T-helper 17 cell (primary cell): ENCODE results near the gene MMEL1. TPM values are rescaled to one million over a fixed set of nuclear protein-coding genes. Genes with fewer than 3 reads are reported as not detected.
"Not testable (repeated sequence)": the region's sequence is repeated elsewhere in the genome, so short reads cannot be mapped to it uniquely, and the experiment has no call there.

Source experiments
- ATAC-seq: fragments of 150-1000 bp; cut with Tn5 transposase; 2 replicates; pipeline ENCODE4 v1.10.0; 2021; ENCODE audit warnings: mild to moderate bottlenecking, moderate library complexity
- DNase-seq, 3 donors: peaks; one replicate each; pipeline versions ENCODE4 v3.0.0 to v3.0.0-alpha.2; 2020 to 2021
- H3K9me3 ChIP-seq: one replicate; pipeline ENCODE4 v1.7.0; 2013; ENCODE audit warnings: low read length, mild to moderate bottlenecking; ENCODE audit not compliant: control insufficient read depth, poor library complexity, severe bottlenecking
- H3K27ac Mint-ChIP-seq: one replicate; pipeline ENCODE4 v1.8.0; 2022; ENCODE audit warnings: mild to moderate bottlenecking, moderate library complexity, mixed read lengths
- H3K27me3 Mint-ChIP-seq: one replicate; pipeline ENCODE4 v1.8.0; 2022; ENCODE audit warnings: mixed read lengths
- H3K36me3 Mint-ChIP-seq: one replicate; pipeline ENCODE4 v1.8.0; 2022; ENCODE audit warnings: low read depth, mixed read lengths
- H3K4me1 Mint-ChIP-seq: one replicate; pipeline ENCODE4 v1.8.0; 2022; ENCODE audit warnings: mild to moderate bottlenecking, mixed read lengths
- H3K4me3 Mint-ChIP-seq: one replicate; pipeline ENCODE4 v1.8.0; 2022; ENCODE audit warnings: mild to moderate bottlenecking, moderate library complexity, mixed read lengths
- total RNA-seq, 4 donors: library from RNA in 2 of 4; stranded (reverse) in 2 of 4; gene quantifications; one replicate each; pipeline ENCODE4 v1.2.3 and lab custom pipeline; 2022 to 2026

MMEL1 gene
- total RNA-seq, 2 donors from 2014 or later, result 0.94 to 3.8 TPM

DNA sequence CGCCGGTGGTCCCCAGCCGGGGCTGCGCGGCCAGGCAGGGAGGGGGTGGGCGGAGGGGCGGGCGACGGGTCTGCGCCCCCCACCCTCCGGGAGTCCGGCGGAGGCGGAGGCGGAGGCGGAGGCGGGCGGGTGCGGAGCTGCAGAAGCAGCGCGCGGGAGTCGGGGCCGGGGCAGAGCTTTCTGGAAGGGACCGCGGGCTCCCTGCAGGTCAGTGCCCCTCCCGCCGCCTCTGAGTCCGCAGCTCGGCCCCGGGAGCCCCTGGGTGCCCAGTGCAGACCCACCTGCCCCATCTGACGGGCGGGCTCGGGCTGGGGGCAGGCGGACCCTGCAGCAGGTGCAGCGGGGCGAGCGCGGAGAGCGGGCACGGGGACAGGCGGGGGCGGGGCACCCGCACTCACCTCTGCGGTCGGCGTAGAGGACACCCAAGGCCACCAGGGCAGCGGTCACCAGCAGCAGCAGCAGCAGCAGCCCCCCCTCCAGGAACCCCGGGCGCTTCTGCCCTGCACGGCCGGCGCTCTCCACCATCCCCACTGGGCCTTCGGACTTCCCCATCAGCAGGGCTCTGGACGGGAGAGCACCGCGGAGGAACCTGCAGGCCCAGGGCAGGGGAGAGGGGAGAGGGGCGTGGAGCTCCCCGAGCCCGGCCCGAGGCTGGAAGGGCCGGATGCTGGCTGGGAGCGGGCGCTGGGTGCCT, 3.7 kb downstream of the MMEL1 start:
- Mint-ChIP-seq H3K36me3 (peaks cover 6% of the 10 kb centered on the region), H3K4me3 (peak overlapping the region; percentile 9), H3K27me3 (peaks cover 55% of the 10 kb centered on the region), H3K4me1 (peaks cover 4% of the 10 kb centered on the region), H3K27ac (no peak overlapping the region)
- ATAC-seq (no peak), DNase-seq (peak in 1 of 3 donors; percentile 6)
- no peaks in the 10 kb centered on the region for H3K9me3 ChIP-seq

DNA sequence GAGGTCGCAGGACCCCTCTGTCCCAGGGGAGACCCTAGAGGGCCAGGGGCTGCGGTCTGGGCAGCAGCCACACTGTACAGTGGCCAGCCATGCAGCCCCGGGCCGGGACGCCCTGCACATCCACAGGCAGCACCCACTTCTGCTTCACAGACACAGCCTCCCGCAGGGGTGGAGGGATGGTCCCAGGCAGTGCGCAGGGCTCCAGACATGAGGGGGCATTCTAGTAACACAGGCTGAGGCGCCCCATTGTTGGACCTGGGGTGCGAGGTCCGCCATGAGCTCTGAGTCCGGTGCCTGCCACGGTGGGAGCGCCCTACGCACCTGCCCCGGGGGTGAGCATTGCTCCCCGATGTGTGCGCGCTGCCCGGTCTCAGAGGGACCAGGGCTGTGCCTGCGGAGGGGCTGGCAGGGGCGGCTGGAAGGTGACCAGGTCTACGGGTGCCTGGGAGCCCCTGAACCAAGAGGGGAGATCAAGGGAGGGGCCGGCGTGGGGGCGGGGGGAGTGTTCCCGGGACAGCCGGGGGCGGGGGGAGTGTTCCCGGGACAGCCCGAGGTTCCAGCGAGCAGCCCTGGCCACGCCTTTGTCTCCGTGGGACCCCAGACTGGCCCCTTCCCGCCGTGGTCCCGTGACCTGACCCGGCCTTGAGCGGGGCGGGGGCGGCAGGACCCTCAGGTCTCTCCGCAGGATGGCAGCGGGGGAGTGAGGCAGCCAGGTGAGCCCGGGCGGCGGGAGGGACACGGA, 4.5 kb downstream of the MMEL1 start:
- Mint-ChIP-seq H3K36me3 (peaks cover 6% of the 10 kb centered on the region), H3K4me1 (peaks cover 4% of the 10 kb centered on the region), H3K27ac (no peak overlapping the region), H3K27me3 (peaks cover 55% of the 10 kb centered on the region), H3K4me3 (peak overlapping the region; percentile 47)
- ATAC-seq (peak; percentile 36), DNase-seq (peak in 1 of 3 donors; percentile 8)
- no peaks in the 10 kb centered on the region for H3K9me3 ChIP-seq

- no peaks in the 10 kb centered on the region for H3K9me3 ChIP-seq
- peak in 1 of 3 donors; percentile 6 for DNase-seq
- Mint-ChIP-seq H3K4me1 (peaks cover 2% of the 10 kb centered on the region), H3K27ac (no peak overlapping the region), H3K36me3 (peaks cover 6% of the 10 kb centered on the region), H3K27me3 (peaks cover 55% of the 10 kb centered on the region), H3K4me3 (peak overlapping the region; percentile 47)
- ATAC-seq, result no peak
Measured at GRCh38 chr1:2627746-2628145, 5.1 kb downstream of the MMEL1 start.

DNA sequence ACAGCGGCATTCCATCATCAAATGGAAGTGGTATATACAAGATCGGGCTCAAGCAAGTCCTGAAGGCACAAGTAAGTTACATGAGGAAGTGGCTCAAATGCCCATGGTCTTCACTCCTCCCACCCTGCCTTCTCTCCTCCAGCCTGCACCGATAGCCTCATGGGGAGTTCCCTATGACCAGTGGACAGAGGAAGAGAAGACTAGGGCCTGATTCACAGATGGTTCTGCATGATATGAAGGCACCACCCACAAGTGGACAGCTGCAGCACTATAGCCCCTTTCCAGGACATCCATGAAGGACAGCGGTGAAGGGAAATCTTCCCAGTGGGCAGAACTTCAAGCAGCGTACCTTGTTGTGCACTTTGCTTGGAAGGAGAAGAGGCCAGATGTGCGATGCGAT, 7.1 kb downstream of the MMEL1 start:
- not testable (repeated sequence) for H3K9me3 ChIP-seq, H3K4me1 Mint-ChIP-seq, ATAC-seq, H3K4me3 Mint-ChIP-seq, H3K27ac Mint-ChIP-seq, H3K36me3 Mint-ChIP-seq
- peak in 1 of 3 donors; percentile 0 for DNase-seq
- peaks cover 42% of the 10 kb centered on the region for H3K27me3 Mint-ChIP-seq

DNA sequence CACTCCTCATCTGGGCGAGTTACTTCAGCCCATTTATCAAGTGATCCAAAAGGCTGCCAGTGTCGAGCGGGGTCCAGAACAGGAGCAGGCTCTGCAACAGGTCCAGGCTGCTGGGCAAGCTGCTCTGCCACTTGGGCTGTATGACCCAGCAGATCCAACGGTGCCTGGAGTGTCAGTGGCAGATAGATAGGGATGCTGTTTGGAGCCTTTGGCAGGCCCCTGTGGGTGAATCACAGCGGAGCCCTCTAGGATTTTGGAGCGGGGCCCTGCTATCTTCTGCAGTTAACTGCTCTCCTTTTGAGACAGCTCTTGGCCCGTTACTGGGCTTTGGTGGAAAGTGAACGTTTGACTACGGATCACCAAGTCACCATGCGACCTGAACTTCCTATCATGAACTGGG, 7.5 kb downstream of the MMEL1 start:
- ATAC-seq (no peak), DNase-seq (no peak)
- H3K9me3 ChIP-seq, result no peaks in the 10 kb centered on the region
- H3K4me1 Mint-ChIP-seq, result peaks cover 2% of the 10 kb centered on the region
- peaks cover 42% of the 10 kb centered on the region for H3K27me3 Mint-ChIP-seq
- no peak overlapping the region for H3K27ac Mint-ChIP-seq
- peaks cover 6% of the 10 kb centered on the region for H3K36me3 Mint-ChIP-seq
- no peak overlapping the region for H3K4me3 Mint-ChIP-seq

DNA sequence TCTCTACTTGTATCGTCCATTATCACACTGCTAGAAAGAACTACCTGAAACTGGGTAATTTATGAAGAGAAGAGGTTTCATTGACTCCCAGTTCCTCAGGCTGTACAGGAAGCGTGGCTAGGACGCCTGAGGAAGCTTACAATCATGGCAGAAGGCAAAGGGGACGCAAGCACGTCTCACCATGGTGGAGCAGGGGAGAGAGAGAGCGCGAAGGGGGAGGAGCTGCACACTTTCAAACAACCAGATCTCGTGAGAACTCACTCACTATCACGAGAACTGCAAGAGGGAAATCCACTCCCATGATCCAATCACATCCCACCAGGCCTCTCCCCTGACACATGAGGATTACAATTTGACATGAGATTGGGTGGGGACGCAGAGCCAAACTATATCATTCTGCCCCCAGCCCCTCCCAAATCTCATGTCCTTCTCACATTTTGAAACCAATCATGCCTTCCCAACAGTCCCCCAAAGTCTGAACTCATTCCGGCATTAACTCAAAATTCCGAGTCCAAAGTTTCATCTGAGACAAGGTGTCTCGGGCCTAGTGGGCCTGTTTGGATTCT, 8.0 kb downstream of the MMEL1 start:
- H3K27me3 Mint-ChIP-seq, result peaks cover 40% of the 10 kb centered on the region
- H3K36me3 Mint-ChIP-seq, result peaks cover 6% of the 10 kb centered on the region
- DNase-seq (no peak), ATAC-seq (no peak)
- H3K9me3 ChIP-seq, result no peaks in the 10 kb centered on the region
- no peak overlapping the region for H3K4me3 Mint-ChIP-seq
- no peak overlapping the region for H3K27ac Mint-ChIP-seq
- H3K4me1 Mint-ChIP-seq, result peaks cover 2% of the 10 kb centered on the region

DNA sequence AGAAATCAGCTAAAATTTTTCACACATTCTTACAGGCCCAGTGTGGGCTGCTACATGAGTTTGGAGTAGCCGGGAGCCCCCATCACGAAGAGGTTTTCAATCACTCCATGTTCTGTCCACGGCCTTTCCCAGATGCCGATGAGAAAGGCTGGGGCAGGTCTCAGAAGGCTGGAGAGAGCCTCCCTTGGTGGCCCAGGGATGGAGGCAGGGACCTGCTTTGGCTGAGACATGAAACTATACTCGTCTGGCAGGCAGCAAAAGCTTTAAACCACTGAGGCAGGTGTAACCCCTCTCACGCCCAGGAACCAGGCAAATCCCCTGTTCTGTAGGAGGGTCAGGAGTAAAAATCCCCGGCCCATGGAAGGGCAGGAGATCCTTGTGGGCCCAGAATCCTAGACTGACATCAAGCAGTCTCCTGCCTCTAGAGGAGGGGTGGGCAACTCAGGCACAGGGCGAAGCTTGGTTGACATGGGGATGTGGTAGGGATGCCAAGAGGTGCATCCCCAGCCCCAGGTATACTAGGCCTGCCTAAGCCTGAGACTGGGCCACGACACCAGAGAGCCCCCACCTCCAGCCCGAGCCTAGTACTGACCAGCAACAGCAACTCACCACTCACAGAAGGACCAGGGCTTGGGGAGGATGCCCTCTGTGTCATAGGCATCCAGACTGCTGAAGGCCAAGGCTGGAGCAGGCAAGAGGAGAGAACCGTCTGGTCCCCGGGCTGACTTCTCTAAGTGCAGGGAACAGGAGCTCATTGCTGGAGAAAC, 9.1 kb downstream of the MMEL1 start:
- DNase-seq, result no peak
- Mint-ChIP-seq H3K36me3 (peaks cover 6% of the 10 kb centered on the region), H3K27ac (no peak overlapping the region), H3K4me1 (peaks cover 2% of the 10 kb centered on the region), H3K4me3 (no peak overlapping the region), H3K27me3 (peaks cover 36% of the 10 kb centered on the region)
- ATAC-seq, result no peak
- no peaks in the 10 kb centered on the region for H3K9me3 ChIP-seq

- no peak overlapping the region for H3K27ac Mint-ChIP-seq
- H3K4me3 Mint-ChIP-seq, result no peak overlapping the region
- no peak for ATAC-seq
- H3K9me3 ChIP-seq, result peaks cover 4% of the 10 kb centered on the region
- no peaks in the 10 kb centered on the region for H3K36me3 Mint-ChIP-seq
- DNase-seq, result no peak
- no peaks in the 10 kb centered on the region for H3K4me1 Mint-ChIP-seq
- H3K27me3 Mint-ChIP-seq, result no peaks in the 10 kb centered on the region
Measured at GRCh38 chr1:2617971-2618470, 14.8 kb downstream of the MMEL1 start.

DNA sequence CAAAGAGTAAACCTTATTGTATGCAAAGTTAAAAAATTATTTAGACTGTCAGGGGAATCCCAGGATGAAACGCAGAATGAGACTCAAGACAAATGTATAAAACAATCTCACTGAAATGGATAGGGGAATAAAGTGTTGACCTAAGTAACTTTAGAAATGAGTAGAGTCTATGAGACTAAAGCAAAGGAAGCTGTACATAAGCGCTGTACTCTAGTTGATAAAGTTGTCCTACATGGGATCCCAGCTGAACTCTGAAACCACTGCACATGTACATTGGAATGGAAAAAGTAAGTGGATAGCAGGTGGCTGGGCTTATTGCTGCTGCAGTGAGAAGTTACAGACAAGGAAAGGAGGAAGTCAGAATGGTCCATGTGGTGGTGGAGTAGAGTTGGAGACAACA, 18.7 kb downstream of the MMEL1 start:
- no peak for ATAC-seq
- Mint-ChIP-seq H3K4me1 (no peaks in the 10 kb centered on the region), H3K27me3 (no peaks in the 10 kb centered on the region), H3K36me3 (no peaks in the 10 kb centered on the region), H3K27ac (no peak overlapping the region), H3K4me3 (no peak overlapping the region)
- DNase-seq, result no peak
- H3K9me3 ChIP-seq, result peaks cover 4% of the 10 kb centered on the region

DNA sequence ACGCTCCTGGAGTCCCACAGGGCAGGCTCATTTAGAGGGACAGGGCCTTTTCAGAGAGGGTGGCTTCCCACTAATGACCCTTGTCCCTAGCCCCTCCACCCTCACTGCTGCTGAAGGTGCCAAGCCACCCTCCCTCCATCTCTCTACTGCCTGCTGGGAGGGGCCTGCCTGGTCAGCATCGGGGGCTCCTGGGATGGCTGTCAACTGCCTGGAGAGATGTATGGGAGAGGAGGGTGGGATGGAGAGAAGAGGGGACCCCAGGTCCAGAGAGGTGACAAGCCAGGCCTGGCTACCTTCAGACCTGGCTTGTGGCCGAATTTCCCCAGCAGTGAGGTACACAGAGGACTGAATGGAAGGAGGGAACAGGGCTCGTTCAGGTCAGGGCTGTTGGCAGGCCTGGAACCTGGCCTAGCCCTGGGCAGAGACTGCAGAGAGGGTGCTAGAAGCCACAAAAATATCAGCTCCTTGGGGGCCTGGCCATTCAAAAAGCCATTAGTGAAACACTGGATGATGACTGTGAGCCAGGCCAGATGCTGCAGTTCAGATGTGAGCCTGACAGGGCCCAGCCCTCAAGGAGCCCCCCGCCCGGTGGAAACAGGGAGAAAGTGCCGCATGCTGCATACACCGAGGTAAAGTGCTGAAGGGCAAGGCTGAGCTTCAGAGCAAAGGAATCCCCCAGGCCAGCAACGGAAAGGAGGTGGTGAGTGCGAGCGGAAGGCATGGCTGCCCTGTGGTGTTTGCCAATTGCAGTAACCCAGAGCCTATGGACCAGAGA, 20.0 kb downstream of the MMEL1 start:
- no peak for ATAC-seq
- Mint-ChIP-seq H3K36me3 (no peaks in the 10 kb centered on the region), H3K27me3 (no peaks in the 10 kb centered on the region), H3K4me1 (no peaks in the 10 kb centered on the region), H3K27ac (no peak overlapping the region), H3K4me3 (no peak overlapping the region)
- DNase-seq, result no peak
- peaks cover 4% of the 10 kb centered on the region for H3K9me3 ChIP-seq

DNA sequence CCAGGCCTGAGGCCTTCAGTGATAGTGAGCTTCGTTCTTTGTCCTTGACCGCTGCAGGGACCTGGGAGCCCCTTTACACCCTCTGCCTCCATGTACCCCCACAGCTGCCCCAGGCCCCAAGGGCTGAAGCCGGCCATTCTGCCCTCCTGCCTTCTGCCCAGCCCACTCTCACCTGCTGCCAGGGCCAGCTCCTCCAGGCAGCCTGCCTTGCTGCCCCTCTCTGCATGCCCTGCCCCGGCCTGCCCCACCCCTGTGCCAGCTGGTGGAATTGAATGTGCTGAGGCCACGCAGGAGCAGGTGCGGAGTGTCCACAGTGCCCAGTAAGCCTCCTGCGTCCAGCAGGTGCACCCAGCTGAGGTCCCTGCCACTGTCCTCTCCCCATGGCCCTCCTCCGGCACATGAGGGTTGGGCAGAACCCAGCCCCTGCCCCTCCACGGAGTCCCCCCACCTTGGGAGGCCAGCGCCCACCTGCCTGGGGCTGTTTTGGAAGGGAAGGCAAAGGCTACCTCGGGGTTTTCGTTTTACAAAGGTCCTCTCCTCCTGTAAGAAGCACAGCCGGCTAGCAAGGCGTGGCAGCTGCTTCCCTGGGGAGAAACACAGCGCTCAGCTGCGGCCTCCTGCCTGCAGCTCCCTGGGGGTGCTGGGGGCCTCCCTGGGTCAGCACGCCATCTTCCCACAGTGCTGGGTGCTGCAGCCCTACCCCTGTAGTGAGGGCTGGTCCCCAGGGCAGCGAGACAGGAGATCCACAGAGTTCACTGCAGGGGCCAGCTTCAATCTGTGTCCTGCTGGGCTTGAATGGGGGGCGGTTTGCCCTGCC, 21.0 kb downstream of the MMEL1 start:
- no peak overlapping the region for H3K4me3 Mint-ChIP-seq
- no peaks in the 10 kb centered on the region for H3K4me1 Mint-ChIP-seq
- H3K27ac Mint-ChIP-seq, result no peak overlapping the region
- no peaks in the 10 kb centered on the region for H3K36me3 Mint-ChIP-seq
- DNase-seq (peak in 1 of 3 donors; percentile 4), ATAC-seq (no peak)
- H3K9me3 ChIP-seq, result peaks cover 4% of the 10 kb centered on the region
- no peaks in the 10 kb centered on the region for H3K27me3 Mint-ChIP-seq

DNA sequence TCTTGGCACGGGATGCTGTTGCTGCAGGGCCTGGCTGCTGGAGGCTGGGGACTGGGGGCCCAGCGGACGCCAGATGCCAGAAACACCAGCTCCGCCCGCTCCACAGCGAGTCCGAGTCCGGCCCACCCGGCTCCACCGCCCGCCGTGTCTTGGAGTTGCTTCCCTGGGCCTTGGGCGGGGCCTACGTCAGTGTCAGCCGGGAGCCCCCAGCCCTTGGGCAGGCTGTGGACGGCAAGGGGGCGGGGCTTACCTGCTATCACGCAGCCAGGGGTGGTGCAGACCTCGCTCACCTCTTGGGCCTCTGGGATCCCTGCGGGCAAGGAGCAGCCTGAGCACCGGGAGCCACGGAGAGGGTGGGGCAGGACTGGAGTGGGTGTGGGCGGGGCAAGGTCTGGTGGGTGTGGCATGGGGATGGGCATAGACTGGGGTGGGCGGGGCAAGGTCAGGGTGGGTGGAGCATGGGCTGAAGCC, 21.8 kb downstream of the MMEL1 start:
- Mint-ChIP-seq H3K27me3 (no peaks in the 10 kb centered on the region), H3K36me3 (no peaks in the 10 kb centered on the region), H3K27ac (no peak overlapping the region), H3K4me1 (no peaks in the 10 kb centered on the region), H3K4me3 (no peak overlapping the region)
- ATAC-seq, result peak; percentile 36
- peaks cover 4% of the 10 kb centered on the region for H3K9me3 ChIP-seq
- peak in 1 of 3 donors; percentile 7 for DNase-seq
